Mesothelial cell of epicardium (in vitro differentiated cells): ENCODE measurements around the gene MOSMO. TPM values are rescaled to one million over a fixed set of nuclear protein-coding genes. Genes with fewer than 3 reads are reported as not detected.
"Not testable (repeated sequence)": the region's sequence is repeated elsewhere in the genome, so short reads cannot be mapped to it uniquely, and the experiment has no call there.

Source experiments
- DNase-seq, 2 experiments: peaks; one replicate each; pipeline ENCODE4 v3.0.0; 2021; ENCODE audit warnings: low spot score in 2 of 2; ENCODE audit not compliant: unreplicated experiment in 2 of 2
- H3K27ac Mint-ChIP-seq: 2 replicates; pipeline ENCODE4 v1.8.0; 2021; ENCODE audit warnings: mixed read lengths
- H3K27me3 Mint-ChIP-seq: 2 replicates; pipeline ENCODE4 v1.8.0; 2021; ENCODE audit warnings: low read depth, mixed read lengths
- H3K36me3 Mint-ChIP-seq: 2 replicates; pipeline ENCODE4 v1.8.0; 2021; ENCODE audit warnings: mixed read lengths
- H3K4me1 Mint-ChIP-seq: 2 replicates; pipeline ENCODE4 v1.8.0; 2021; ENCODE audit warnings: mixed read lengths
- H3K4me3 Mint-ChIP-seq: 2 replicates; pipeline ENCODE4 v1.8.0; 2021; ENCODE audit warnings: mild to moderate bottlenecking, moderate library complexity, mixed read lengths
- H3K9me3 Mint-ChIP-seq: 2 replicates; pipeline ENCODE4 v1.8.0; 2021; ENCODE audit warnings: mixed read lengths
- total RNA-seq: library from RNA; stranded (reverse); gene quantifications from 3 replicates; pipeline ENCODE4 v1.2.1, GENCODE V29; 2021
- TF ChIP-seq, protein P1 (sequence below): fragments of 200-600 bp; sonication (generic); IDR thresholded peaks from one replicate; pipeline ENCODE4 v1.5.0; 2021; ENCODE audit warnings: antibody characterized with exemption; ENCODE audit not compliant: unreplicated experiment

Gene MOSMO
- total RNA-seq, 1 donor from 2014 or later: 17.0 TPM

DNA sequence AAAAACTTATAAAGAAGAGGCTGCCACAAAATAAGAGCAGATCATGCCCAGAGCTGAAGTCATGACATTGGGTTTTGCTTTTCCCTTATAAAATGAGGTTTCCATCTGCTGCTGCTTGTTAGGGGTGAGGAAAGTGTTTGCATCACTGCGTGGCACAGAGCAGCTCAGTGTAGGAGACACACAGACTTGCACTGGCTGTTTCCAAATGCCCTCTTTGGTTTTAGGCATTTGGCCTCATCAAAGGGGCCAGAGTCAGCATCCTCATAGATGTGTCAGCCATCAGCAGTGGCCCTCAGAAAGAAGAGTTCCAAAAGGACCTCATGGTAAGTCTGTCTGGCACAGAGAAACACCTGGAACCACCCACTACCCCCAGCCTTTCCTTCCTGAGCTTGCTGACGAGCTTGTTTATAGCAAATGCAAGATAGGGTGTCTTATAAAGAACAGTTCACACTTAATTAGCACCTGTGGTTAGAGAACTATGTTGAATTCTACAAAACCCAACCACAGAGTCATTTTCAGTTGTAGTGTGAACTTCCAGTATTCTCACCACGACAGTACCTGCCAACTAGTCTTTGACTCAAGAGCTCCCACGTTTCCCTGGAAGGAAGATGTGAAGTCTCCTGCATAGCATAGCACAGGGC, 101.5 kb downstream of the MOSMO start:
- Mint-ChIP-seq H3K27me3 (peaks cover 60% of the 10 kb centered on the region), H3K9me3 (no peaks in the 10 kb centered on the region), H3K4me1 (no peaks in the 10 kb centered on the region), H3K4me3 (no peak overlapping the region), H3K36me3 (no peaks in the 10 kb centered on the region), H3K27ac (no peak overlapping the region)
- no peak for DNase-seq
- TF ChIP-seq, protein P1, sequence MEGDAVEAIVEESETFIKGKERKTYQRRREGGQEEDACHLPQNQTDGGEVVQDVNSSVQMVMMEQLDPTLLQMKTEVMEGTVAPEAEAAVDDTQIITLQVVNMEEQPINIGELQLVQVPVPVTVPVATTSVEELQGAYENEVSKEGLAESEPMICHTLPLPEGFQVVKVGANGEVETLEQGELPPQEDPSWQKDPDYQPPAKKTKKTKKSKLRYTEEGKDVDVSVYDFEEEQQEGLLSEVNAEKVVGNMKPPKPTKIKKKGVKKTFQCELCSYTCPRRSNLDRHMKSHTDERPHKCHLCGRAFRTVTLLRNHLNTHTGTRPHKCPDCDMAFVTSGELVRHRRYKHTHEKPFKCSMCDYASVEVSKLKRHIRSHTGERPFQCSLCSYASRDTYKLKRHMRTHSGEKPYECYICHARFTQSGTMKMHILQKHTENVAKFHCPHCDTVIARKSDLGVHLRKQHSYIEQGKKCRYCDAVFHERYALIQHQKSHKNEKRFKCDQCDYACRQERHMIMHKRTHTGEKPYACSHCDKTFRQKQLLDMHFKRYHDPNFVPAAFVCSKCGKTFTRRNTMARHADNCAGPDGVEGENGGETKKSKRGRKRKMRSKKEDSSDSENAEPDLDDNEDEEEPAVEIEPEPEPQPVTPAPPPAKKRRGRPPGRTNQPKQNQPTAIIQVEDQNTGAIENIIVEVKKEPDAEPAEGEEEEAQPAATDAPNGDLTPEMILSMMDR: no peak

DNA sequence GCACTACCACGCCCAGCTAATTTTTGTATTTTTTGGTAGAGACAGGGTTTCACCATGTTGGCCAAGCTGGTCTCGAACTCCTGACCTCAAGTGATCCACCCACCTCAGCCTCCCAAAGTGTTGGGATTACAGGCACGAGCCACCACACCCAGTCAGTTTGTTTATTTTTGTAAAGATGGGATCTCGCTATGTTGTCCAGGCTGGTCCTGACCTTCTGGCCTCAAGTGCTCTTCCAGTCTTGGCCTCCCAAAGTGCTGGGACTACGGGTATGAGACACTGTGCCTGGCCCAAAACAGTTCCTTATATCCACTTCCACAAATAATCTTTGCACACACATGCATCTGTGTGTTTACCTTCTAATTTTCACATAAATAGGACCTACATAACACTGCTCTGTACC, 103.7 kb downstream of the MOSMO start:
- not testable (repeated sequence) for H3K4me3 Mint-ChIP-seq, H3K4me1 Mint-ChIP-seq, DNase-seq, H3K9me3 Mint-ChIP-seq, H3K36me3 Mint-ChIP-seq, H3K27ac Mint-ChIP-seq
- peaks cover 54% of the 10 kb centered on the region for H3K27me3 Mint-ChIP-seq

GRCh38 chr16:22116095-22116700, 108.3 kb downstream of the MOSMO start:
- Mint-ChIP-seq H3K27me3 (peaks cover 19% of the 10 kb centered on the region), H3K36me3 (no peaks in the 10 kb centered on the region), H3K27ac (no peak overlapping the region), H3K4me3 (no peak overlapping the region), H3K9me3 (no peaks in the 10 kb centered on the region), H3K4me1 (no peaks in the 10 kb centered on the region)
- TF ChIP-seq, protein P1: no peak
- DNase-seq: no peak

GRCh38 chr16:22117609-22118008, 109.7 kb downstream of the MOSMO start:
- no peak overlapping the region for H3K4me3 Mint-ChIP-seq
- no peaks in the 10 kb centered on the region for H3K9me3 Mint-ChIP-seq
- no peak for DNase-seq
- no peaks in the 10 kb centered on the region for H3K36me3 Mint-ChIP-seq
- H3K4me1 Mint-ChIP-seq: no peaks in the 10 kb centered on the region
- peaks cover 16% of the 10 kb centered on the region for H3K27me3 Mint-ChIP-seq
- H3K27ac Mint-ChIP-seq: no peak overlapping the region
- TF ChIP-seq, protein P1: no peak

DNA sequence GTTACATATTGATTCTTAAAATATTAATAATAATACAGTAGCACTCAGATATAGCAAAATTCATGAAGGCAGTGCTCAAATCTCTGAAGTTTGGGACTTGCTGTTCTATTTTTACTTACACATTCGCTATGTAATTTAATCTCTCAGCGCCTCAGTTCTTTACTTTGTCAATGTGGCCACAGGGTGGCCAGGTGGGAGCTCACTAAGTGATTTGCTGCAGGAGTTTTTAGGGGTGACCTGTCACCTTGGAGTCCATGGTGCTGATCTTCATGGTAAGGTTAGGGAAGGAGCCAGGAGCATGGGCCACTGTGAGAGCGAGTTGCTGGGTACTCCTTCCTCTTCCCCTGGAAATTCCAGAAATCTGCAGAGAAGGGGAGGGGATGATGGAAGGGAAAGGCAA, 112.5 kb downstream of the MOSMO start:
- no peak overlapping the region for H3K27ac Mint-ChIP-seq
- H3K27me3 Mint-ChIP-seq: peaks cover 23% of the 10 kb centered on the region
- no peak for DNase-seq
- no peaks in the 10 kb centered on the region for H3K9me3 Mint-ChIP-seq
- no peaks in the 10 kb centered on the region for H3K36me3 Mint-ChIP-seq
- TF ChIP-seq, protein P1: no peak
- H3K4me1 Mint-ChIP-seq: no peaks in the 10 kb centered on the region
- H3K4me3 Mint-ChIP-seq: no peak overlapping the region

DNA sequence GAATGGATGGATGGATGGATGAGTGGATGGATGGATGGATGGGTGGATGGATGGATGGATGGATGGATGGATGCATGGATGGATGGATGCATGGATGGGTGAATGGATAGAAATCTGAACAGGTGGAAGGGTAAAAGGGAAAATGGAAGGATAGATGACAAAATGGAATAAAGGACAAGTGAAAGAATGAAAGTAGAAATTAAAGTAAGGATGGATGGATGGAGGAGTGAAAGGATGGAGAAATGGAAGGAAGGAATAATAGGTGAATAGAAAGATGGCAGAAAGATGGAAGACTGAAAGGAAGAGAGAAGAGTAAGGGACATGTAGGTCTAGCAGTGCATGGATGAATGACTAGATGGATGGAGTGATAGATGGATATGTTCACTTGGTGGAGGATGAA, 114.3 kb downstream of the MOSMO start:
- Mint-ChIP-seq H3K4me3 (no peak overlapping the region), H3K36me3 (no peaks in the 10 kb centered on the region), H3K9me3 (no peaks in the 10 kb centered on the region), H3K27ac (no peak overlapping the region), H3K27me3 (peaks cover 23% of the 10 kb centered on the region), H3K4me1 (no peaks in the 10 kb centered on the region)
- no peak for DNase-seq
- TF ChIP-seq, protein P1: no peak
